H9 (cell line): Measurements from ENCODE around the gene FIBP. TPM values are rescaled to one million over a fixed set of nuclear protein-coding genes. Genes with fewer than 3 reads are reported as not detected.

Source experiments
- DNase-seq: peaks from one replicate; pipeline ENCODE4 v3.0.0-alpha.2; 2017
- H2AFZ ChIP-seq: one replicate; pipeline ENCODE4 v1.6.1; 2013; ENCODE audit warnings: mild to moderate bottlenecking, low read length, control low read depth, moderate library complexity
- H2AK5ac ChIP-seq: 2 replicates; pipeline ENCODE4 v1.6.1; 2013; ENCODE audit warnings: low read length, control low read depth, mixed read lengths; ENCODE audit not compliant: insufficient read length
- H2BK120ac ChIP-seq: one replicate; pipeline ENCODE4 v1.6.1; 2013; ENCODE audit warnings: low read depth, mild to moderate bottlenecking, low read length, control low read depth, inconsistent platforms; ENCODE audit not compliant: poor library complexity, severe bottlenecking
- H2BK12ac ChIP-seq: 2 replicates; pipeline ENCODE4 v1.6.1; 2013; ENCODE audit warnings: low read length, control low read depth, mixed read lengths, low read depth; ENCODE audit not compliant: insufficient read length
- H2BK15ac ChIP-seq: 2 replicates; pipeline ENCODE4 v1.6.1; 2013; ENCODE audit warnings: low read depth, low read length, control low read depth
- H2BK20ac ChIP-seq: one replicate; pipeline ENCODE4 v1.6.1; 2013; ENCODE audit warnings: low read depth, mild to moderate bottlenecking, low read length, control low read depth, inconsistent platforms; ENCODE audit not compliant: poor library complexity, severe bottlenecking
- H2BK5ac ChIP-seq: 2 replicates; pipeline ENCODE4 v1.6.1; 2013; ENCODE audit warnings: low read length, control low read depth, mixed read lengths; ENCODE audit not compliant: insufficient read length
- H3K14ac ChIP-seq: 2 replicates; pipeline ENCODE4 v1.6.1; 2013; ENCODE audit warnings: low read length, control low read depth; ENCODE audit not compliant: insufficient read depth
- H3K18ac ChIP-seq: 2 replicates; pipeline ENCODE4 v1.6.1; 2013; ENCODE audit warnings: low read depth, mild to moderate bottlenecking, mixed read lengths, low read length, control low read depth; ENCODE audit not compliant: insufficient read length
- H3K23ac ChIP-seq: 2 replicates; pipeline ENCODE4 v1.6.1; 2013; ENCODE audit warnings: low read length, control low read depth, mixed read lengths, low read depth; ENCODE audit not compliant: insufficient read length
- H3K23me2 ChIP-seq: 2 replicates; pipeline ENCODE4 v1.6.1; 2013; ENCODE audit warnings: low read depth, mild to moderate bottlenecking, mixed read lengths, low read length, control low read depth; ENCODE audit not compliant: insufficient read length, poor library complexity, severe bottlenecking
- H3K27ac ChIP-seq: 2 replicates; pipeline ENCODE4 v1.5.1; 2013; ENCODE audit warnings: low read length, control low read depth, mixed read lengths, low read depth; ENCODE audit not compliant: insufficient read length
- H3K27me3 ChIP-seq: 2 replicates; pipeline ENCODE4 v1.6.1; 2013; ENCODE audit warnings: low read length, control low read depth, inconsistent platforms; ENCODE audit not compliant: insufficient read depth
- H3K4ac ChIP-seq: 2 replicates; pipeline ENCODE4 v1.6.1; 2013; ENCODE audit warnings: low read depth, mild to moderate bottlenecking, control low read depth, inconsistent platforms, low read length, moderate library complexity
- H3K4me1 ChIP-seq: 2 replicates; pipeline ENCODE4 v1.6.1; 2013; ENCODE audit warnings: low read length, control low read depth, inconsistent platforms; ENCODE audit not compliant: insufficient read depth
- H3K4me2 ChIP-seq: 2 replicates; pipeline ENCODE4 v1.6.1; 2013; ENCODE audit warnings: low read length, control low read depth, mixed read lengths; ENCODE audit not compliant: insufficient read length, insufficient read depth
- H3K56ac ChIP-seq: 2 replicates; pipeline ENCODE4 v1.6.1; 2013; ENCODE audit warnings: low read depth, mild to moderate bottlenecking, mixed read lengths, low read length, control low read depth; ENCODE audit not compliant: insufficient read length
- H3K79me1 ChIP-seq: 2 replicates; pipeline ENCODE4 v1.6.1; 2013; ENCODE audit warnings: low read depth, mild to moderate bottlenecking, moderate library complexity, low read length, control low read depth, inconsistent platforms; ENCODE audit not compliant: insufficient read depth, poor library complexity, severe bottlenecking
- H3K79me2 ChIP-seq: 2 replicates; pipeline ENCODE4 v1.6.1; 2013; ENCODE audit warnings: low read length, control low read depth, inconsistent platforms; ENCODE audit not compliant: insufficient read depth
- H3K9ac ChIP-seq: 2 replicates; pipeline ENCODE4 v1.6.1; 2013; ENCODE audit warnings: low read length, control low read depth, mixed read lengths; ENCODE audit not compliant: insufficient read length; ENCODE audit errors: extremely low read depth
- H3K9me3 ChIP-seq: one replicate; pipeline ENCODE4 v1.6.1; 2013; ENCODE audit warnings: low read depth, low read length, inconsistent platforms; ENCODE audit not compliant: control insufficient read depth
- H3T11ph ChIP-seq: one replicate; pipeline ENCODE4 v1.6.1; 2013; ENCODE audit warnings: mild to moderate bottlenecking, low read length, control low read depth, inconsistent platforms
- H4K20me1 ChIP-seq: one replicate; pipeline ENCODE4 v1.6.1; 2013; ENCODE audit not compliant: control insufficient read depth, insufficient read length, insufficient read depth
- H4K5ac ChIP-seq: 2 replicates; pipeline ENCODE4 v1.6.1; 2013; ENCODE audit warnings: low read depth, mild to moderate bottlenecking, mixed read lengths, low read length, control low read depth; ENCODE audit not compliant: insufficient read length
- H4K8ac ChIP-seq: replicated peaks from 2 replicates; pipeline ENCODE4 v1.6.1; 2013; ENCODE audit warnings: low read length, control low read depth, mixed read lengths, low read depth; ENCODE audit not compliant: insufficient read length
- H4K91ac ChIP-seq: 2 replicates; pipeline ENCODE4 v1.6.1; 2013; ENCODE audit warnings: low read depth, mild to moderate bottlenecking, moderate library complexity, mixed read lengths, low read length, control low read depth; ENCODE audit not compliant: insufficient read length
- H3K27ac Mint-ChIP-seq, 3 experiments: 2 replicates in 2 of 3; 3 replicates in 1 of 3; pipeline ENCODE4 v1.8.0; 2020 to 2021; ENCODE audit warnings: mixed read lengths in 3 of 3, mild to moderate bottlenecking in 1 of 3, moderate library complexity in 1 of 3
- H3K27me3 Mint-ChIP-seq: 2 replicates; pipeline ENCODE4 v1.8.0; 2021; ENCODE audit warnings: low read depth, mild to moderate bottlenecking, moderate library complexity, mixed read lengths
- H3K36me3 Mint-ChIP-seq, 3 experiments: 2 replicates in 2 of 3; 3 replicates in 1 of 3; pipeline ENCODE4 v1.8.0; 2020 to 2021; ENCODE audit warnings: low read depth in 3 of 3, mixed read lengths in 3 of 3; ENCODE audit not compliant: insufficient read depth in 1 of 3
- H3K4me1 Mint-ChIP-seq, 2 experiments: 2 replicates each; pipeline ENCODE4 v1.8.0; 2020; ENCODE audit warnings: mixed read lengths in 2 of 2
- H3K4me3 Mint-ChIP-seq, 2 experiments: 2 replicates in 1 of 2; 3 replicates in 1 of 2; pipeline ENCODE4 v1.8.0; 2020 to 2021; ENCODE audit warnings: mild to moderate bottlenecking in 2 of 2, mixed read lengths in 2 of 2, moderate library complexity in 1 of 2
- H3K9me3 Mint-ChIP-seq, 2 experiments: 2 replicates in 1 of 2; 3 replicates in 1 of 2; pipeline ENCODE4 v1.8.0; 2020; ENCODE audit warnings: mild to moderate bottlenecking in 2 of 2, mixed read lengths in 2 of 2, moderate library complexity in 1 of 2
- WGBS: extraction: QIAGEN DNeasy Blood & Tissue Kit; methylation state at CpG from one replicate; pipeline ENCODE4 v1.1.7; 2013; ENCODE audit warnings: missing lambda C conversion rate, low lambda C conversion rate, mixed read lengths; ENCODE audit not compliant: insufficient read length; ENCODE audit errors: extremely low coverage; 5-methylcytosine and 5-hydroxymethylcytosine counted together
- total RNA-seq: library from RNA; stranded (reverse); gene quantifications from 2 replicates; pipeline ENCODE4 v1.2.1, GENCODE V29; 2021
- TF ChIP-seq, protein P1 (sequence below): fragments of 200-600 bp; sonication (generic); conservative IDR thresholded peaks from 3 replicates; pipeline ENCODE4 v1.8.0; 2021; ENCODE audit warnings: antibody characterized with exemption, mild to moderate bottlenecking

Gene FIBP
- total RNA-seq, 1 experiment from 2014 or later = 87.0 TPM

DNA sequence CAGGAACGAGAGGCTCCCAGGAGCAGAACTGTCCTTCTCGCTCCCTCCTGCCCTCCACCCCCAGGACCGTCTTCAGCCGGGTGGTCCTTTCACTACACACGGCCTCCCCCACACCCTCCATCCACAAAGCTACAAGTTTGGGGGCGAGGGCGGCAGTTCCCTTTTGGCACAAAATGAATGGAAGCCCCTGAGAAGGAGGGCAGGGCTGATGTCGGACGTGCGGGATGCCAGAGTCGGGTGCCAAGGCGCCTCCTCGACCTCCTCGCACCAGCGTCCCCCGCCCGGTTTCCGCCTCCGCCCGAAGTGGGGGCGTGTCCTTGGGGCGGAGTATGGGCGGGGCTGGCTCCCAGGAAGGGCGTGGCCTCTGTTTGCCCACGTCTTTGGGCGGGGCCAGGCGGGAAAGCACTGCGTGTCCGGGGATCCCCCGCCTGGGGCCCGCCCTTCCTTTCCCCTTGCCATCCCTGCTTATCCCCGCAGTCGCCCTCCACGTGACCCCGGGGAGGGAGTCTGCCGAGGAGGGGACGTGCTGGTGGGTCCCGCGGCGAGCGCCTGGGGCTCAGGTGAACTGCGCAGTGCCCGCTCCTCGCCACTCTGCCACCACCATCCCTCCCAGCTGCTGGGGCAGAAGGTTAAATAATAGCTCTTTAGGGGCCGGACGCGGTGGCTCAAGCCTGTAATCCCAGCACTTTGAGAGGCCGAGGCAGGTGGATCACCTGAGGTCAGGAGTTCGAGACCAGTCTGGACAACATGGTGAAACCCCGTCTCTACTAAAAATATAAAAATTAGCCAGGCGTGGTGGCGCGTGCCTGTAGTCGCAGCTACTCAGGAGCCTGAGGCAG is 14.7 kb downstream of the FIBP start:
- Histone ChIP-seq H3K14ac (no peak overlapping the region), H3T11ph (no peak overlapping the region), H2BK12ac (no peak overlapping the region), H2AK5ac (no peak overlapping the region), H3K23me2 (peaks cover 8% of the 10 kb centered on the region), H2AFZ (no peak overlapping the region), H4K91ac (no peak overlapping the region), H3K23ac (no peak overlapping the region), H3K27ac (no peak overlapping the region), H3K4me2 (peak overlapping the region; percentile 91), H2BK15ac (no peak overlapping the region), H4K5ac (no peak overlapping the region), H3K4me1 (no peaks in the 10 kb centered on the region), H4K8ac (no peak overlapping the region), H2BK20ac (no peak overlapping the region), H3K4ac (no peak overlapping the region), H3K79me1 (no peaks in the 10 kb centered on the region), H2BK120ac (no peak overlapping the region), H3K9ac (no peak overlapping the region), H3K79me2 (no peaks in the 10 kb centered on the region), H4K20me1 (no peaks in the 10 kb centered on the region), H3K9me3 (no peaks in the 10 kb centered on the region), H2BK5ac (no peak overlapping the region), H3K18ac (peak overlapping the region; percentile 36), H3K56ac (no peak overlapping the region), H3K27me3 (peaks cover 3% of the 10 kb centered on the region; the same call in 1 of the 2 replicates)
- Mint-ChIP-seq H3K4me1 (peaks cover 7 to 8% of the 10 kb centered on the region in 2 experiments), H3K9me3 (no peaks in the 10 kb centered on the region; a peak in 2 of 5 replicates), H3K4me3 (peak overlapping the region; percentile 76 to 90), H3K36me3 (no peaks in the 10 kb centered on the region), H3K27me3 (peaks cover 20% of the 10 kb centered on the region), H3K27ac (no peak overlapping the region)
- peak; percentile 96 for DNase-seq
- TF ChIP-seq, protein P1, sequence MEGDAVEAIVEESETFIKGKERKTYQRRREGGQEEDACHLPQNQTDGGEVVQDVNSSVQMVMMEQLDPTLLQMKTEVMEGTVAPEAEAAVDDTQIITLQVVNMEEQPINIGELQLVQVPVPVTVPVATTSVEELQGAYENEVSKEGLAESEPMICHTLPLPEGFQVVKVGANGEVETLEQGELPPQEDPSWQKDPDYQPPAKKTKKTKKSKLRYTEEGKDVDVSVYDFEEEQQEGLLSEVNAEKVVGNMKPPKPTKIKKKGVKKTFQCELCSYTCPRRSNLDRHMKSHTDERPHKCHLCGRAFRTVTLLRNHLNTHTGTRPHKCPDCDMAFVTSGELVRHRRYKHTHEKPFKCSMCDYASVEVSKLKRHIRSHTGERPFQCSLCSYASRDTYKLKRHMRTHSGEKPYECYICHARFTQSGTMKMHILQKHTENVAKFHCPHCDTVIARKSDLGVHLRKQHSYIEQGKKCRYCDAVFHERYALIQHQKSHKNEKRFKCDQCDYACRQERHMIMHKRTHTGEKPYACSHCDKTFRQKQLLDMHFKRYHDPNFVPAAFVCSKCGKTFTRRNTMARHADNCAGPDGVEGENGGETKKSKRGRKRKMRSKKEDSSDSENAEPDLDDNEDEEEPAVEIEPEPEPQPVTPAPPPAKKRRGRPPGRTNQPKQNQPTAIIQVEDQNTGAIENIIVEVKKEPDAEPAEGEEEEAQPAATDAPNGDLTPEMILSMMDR = no peak
- no CpG with 5 or more reads among the region's 54 CpGs for WGBS
